ENCODE results near the gene HLA-DMB. TPM values are rescaled to one million over a fixed set of nuclear protein-coding genes. Genes with fewer than 3 reads are reported as not detected.

The HLA-DMB gene
- total RNA-seq, 1 donor from 2014 or later = 9.1 TPM

GRCh38 chr6:32977272-32977952, 36.6 kb upstream of the HLA-DMB start:
- Histone ChIP-seq H3K9me3 (replicated peaks) (no peaks in the 10 kb centered on the region), H3K27me3 (ENCODE audit: low read depth) (no peaks in the 10 kb centered on the region), H3K4me1 (peaks cover 96% of the 10 kb centered on the region), H3K27ac (replicated peaks) (no peak overlapping the region), H3K4me3 (peak overlapping the region; percentile 22), H3K36me3 (peaks cover 97% of the 10 kb centered on the region)
- DNase-seq = no peak
- intact Hi-C loops (cut with micrococcal nuclease) = no loop called here
- no peak for TF ChIP-seq CTCF (IDR thresholded peaks at IDR 0.05; ENCODE audit: borderline replicate concordance)

GRCh38 chr6:32976334-32977069, 35.7 kb upstream of the HLA-DMB start:
- Histone ChIP-seq H3K4me3 (peak overlapping the region; percentile 100), H3K27me3 (ENCODE audit: low read depth) (no peaks in the 10 kb centered on the region), H3K4me1 (peaks cover 91% of the 10 kb centered on the region), H3K9me3 (replicated peaks) (no peaks in the 10 kb centered on the region), H3K27ac (replicated peaks) (peak overlapping the region; percentile 15), H3K36me3 (peaks cover 95% of the 10 kb centered on the region)
- no peak for DNase-seq
- intact Hi-C loops (cut with micrococcal nuclease) = no loop called here
- TF ChIP-seq CTCF (IDR thresholded peaks at IDR 0.05; ENCODE audit: borderline replicate concordance) = no peak

GRCh38 chr6:32975886-32976285, 35.1 kb upstream of the HLA-DMB start:
- Histone ChIP-seq H3K4me1 (peaks cover 90% of the 10 kb centered on the region), H3K36me3 (peaks cover 88% of the 10 kb centered on the region), H3K4me3 (peak overlapping the region; percentile 100), H3K27ac (replicated peaks) (peak overlapping the region; percentile 15), H3K27me3 (ENCODE audit: low read depth) (no peaks in the 10 kb centered on the region), H3K9me3 (replicated peaks) (no peaks in the 10 kb centered on the region)
- intact Hi-C loops (cut with micrococcal nuclease) = no loop called here
- no peak for TF ChIP-seq CTCF (IDR thresholded peaks at IDR 0.05; ENCODE audit: borderline replicate concordance)
- DNase-seq = no peak

GRCh38 chr6:32974541-32975308, 33.9 kb upstream of the HLA-DMB start:
- Histone ChIP-seq H3K4me1 (peaks cover 84% of the 10 kb centered on the region), H3K27ac (replicated peaks) (peak overlapping the region; percentile 100), H3K27me3 (ENCODE audit: low read depth) (no peaks in the 10 kb centered on the region), H3K36me3 (peaks cover 77% of the 10 kb centered on the region), H3K4me3 (peak overlapping the region; percentile 100), H3K9me3 (replicated peaks) (no peaks in the 10 kb centered on the region)
- intact Hi-C loops (cut with micrococcal nuclease) = no loop called here
- DNase-seq = no peak
- no peak for TF ChIP-seq CTCF (IDR thresholded peaks at IDR 0.05; ENCODE audit: borderline replicate concordance)

- TF ChIP-seq CTCF (IDR thresholded peaks at IDR 0.05; ENCODE audit: borderline replicate concordance) = no peak
- Histone ChIP-seq H3K36me3 (peaks cover 69% of the 10 kb centered on the region), H3K4me1 (peaks cover 86% of the 10 kb centered on the region), H3K9me3 (replicated peaks) (no peaks in the 10 kb centered on the region), H3K27me3 (ENCODE audit: low read depth) (no peaks in the 10 kb centered on the region), H3K4me3 (peak overlapping the region; percentile 100), H3K27ac (replicated peaks) (peak overlapping the region; percentile 100)
- intact Hi-C loops (cut with micrococcal nuclease) = no loop called here
- no peak for DNase-seq
These were observed 33.1 kb upstream of the HLA-DMB start for GRCh38 chr6:32974016-32974333.

Data from left ventricle myocardium inferior (tissue), 1 donor.